MM.1S (cell line): ENCODE measurements around the gene CKAP5.

Source experiments
- DNase-seq: peaks from one replicate; pipeline ENCODE4 v3.0.0-alpha.2; 2015
- H2AFZ ChIP-seq: fragments of 300-600 bp; sonication (generic); 2 replicates; pipeline ENCODE4 v1.6.0; 2016; ENCODE audit warnings: antibody characterized with exemption, low read length
- H3F3A ChIP-seq: fragments of 300-600 bp; sonication (generic); 2 replicates; pipeline ENCODE4 v1.6.1; 2016; ENCODE audit warnings: mild to moderate bottlenecking, antibody characterized with exemption, low read length, moderate library complexity, mixed read lengths; ENCODE audit not compliant: insufficient read depth
- H3K27ac ChIP-seq: fragments of 300-600 bp; sonication (generic); 2 replicates; pipeline ENCODE4 v1.5.1; 2016; ENCODE audit warnings: mild to moderate bottlenecking, low read length
- H3K27me3 ChIP-seq: fragments of 300-600 bp; sonication (generic); replicated peaks from 2 replicates; pipeline ENCODE4 v1.6.0; 2016; ENCODE audit warnings: low read length; ENCODE audit not compliant: insufficient read depth
- H3K36me3 ChIP-seq: fragments of 300-600 bp; sonication (generic); replicated peaks from 2 replicates; pipeline ENCODE4 v1.6.1; 2016; ENCODE audit warnings: mild to moderate bottlenecking, low read length, mixed read lengths; ENCODE audit not compliant: insufficient read depth
- H3K4me1 ChIP-seq: fragments of 300-600 bp; sonication (generic); 2 replicates; pipeline ENCODE4 v1.6.1; 2016; ENCODE audit warnings: low read length, mixed read lengths
- H3K4me2 ChIP-seq: fragments of 300-600 bp; sonication (generic); 2 replicates; pipeline ENCODE4 v1.6.0; 2016; ENCODE audit warnings: low read depth, low read length
- H3K4me3 ChIP-seq: fragments of 300-600 bp; sonication (generic); 2 replicates; pipeline ENCODE4 v1.5.1; 2016; ENCODE audit warnings: low read length, mixed read lengths
- H3K79me2 ChIP-seq: fragments of 300-600 bp; sonication (generic); 2 replicates; pipeline ENCODE4 v1.6.1; 2016; ENCODE audit warnings: mixed run types, low read length, mixed read lengths
- H3K9ac ChIP-seq: fragments of 300-600 bp; sonication (generic); 2 replicates; pipeline ENCODE4 v1.6.1; 2016; ENCODE audit warnings: low read length, mixed read lengths
- H3K9me2 ChIP-seq: fragments of 300-600 bp; sonication (generic); replicated peaks from 2 replicates; pipeline ENCODE4 v1.6.1; 2016; ENCODE audit warnings: mild to moderate bottlenecking, low read length, mixed read lengths; ENCODE audit not compliant: insufficient read depth
- H3K9me3 ChIP-seq: fragments of 300-600 bp; sonication (generic); replicated peaks from 2 replicates; pipeline ENCODE4 v1.6.1; 2016; ENCODE audit warnings: mild to moderate bottlenecking, low read length, mixed read lengths; ENCODE audit not compliant: insufficient read depth
- H4K20me1 ChIP-seq: fragments of 300-600 bp; sonication (generic); 2 replicates; pipeline ENCODE4 v1.6.1; 2016; ENCODE audit warnings: mild to moderate bottlenecking, low read length, moderate library complexity, mixed read lengths; ENCODE audit not compliant: insufficient read depth
- CTCF ChIP-seq: fragments of 300-600 bp; sonication (generic); IDR thresholded peaks from 2 replicates; pipeline ENCODE4 v1.5.1; 2016; ENCODE audit warnings: antibody characterized with exemption, low read length, mixed read lengths
- EZH2 ChIP-seq: fragments of 300-600 bp; sonication (generic); optimal IDR thresholded peaks from 2 replicates; pipeline ENCODE3; 2017; ENCODE audit warnings: low read depth, mild to moderate bottlenecking, antibody characterized with exemption, low read length, mixed read lengths
- EZH2phosphoT487 ChIP-seq: fragments of 300-600 bp; sonication (generic); IDR thresholded peaks from 2 replicates; pipeline ENCODE4 v1.6.1; 2018; ENCODE audit warnings: antibody characterized with exemption, low read length

CKAP5 gene

DNA sequence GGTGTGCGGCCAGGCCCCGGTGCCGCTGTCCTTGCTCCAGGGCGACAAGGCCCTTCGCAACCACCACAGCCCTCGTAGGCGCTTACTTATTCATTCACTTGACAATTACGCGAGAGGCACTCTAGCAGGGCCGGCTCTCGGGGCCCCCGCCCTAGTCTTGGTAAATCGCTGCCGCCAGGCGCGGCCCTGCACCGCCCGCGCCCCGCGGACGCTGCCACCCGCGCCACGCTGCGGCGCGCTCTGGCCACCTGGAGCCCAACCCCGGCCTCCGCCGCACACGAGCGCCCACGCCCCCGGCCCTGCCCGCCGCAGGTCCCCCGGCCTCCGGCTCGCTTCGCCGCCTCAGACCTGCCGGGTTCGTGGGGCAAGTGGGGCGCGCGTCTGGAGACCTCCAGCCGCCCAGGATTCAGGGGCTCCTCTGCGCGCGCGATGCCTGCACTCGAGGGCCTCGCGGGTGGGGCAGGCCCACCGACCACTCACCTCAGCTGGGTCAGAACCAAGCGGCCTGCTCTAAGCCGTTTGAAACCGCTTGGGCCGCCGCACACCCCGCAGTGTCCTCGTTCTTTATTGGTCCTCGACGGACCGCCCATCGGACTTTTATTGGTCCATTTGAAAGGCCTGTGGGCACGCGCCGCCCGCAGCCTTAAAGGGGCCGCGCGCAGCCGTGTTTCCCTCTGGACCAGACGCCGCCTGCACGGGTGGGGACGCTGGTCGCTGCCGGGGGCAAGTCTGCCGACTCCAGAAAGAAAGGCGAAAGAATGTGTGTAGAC is at the start of gene CKAP5:
CKAP5 (minus strand) TSS at position 541 of the 770 bp plus-strand sequence. CDS start 25,049 bp downstream, outside the sequence.
- Histone ChIP-seq H3K4me2 (peak within 1 kb of the TSS; percentile 73), H3K79me2 (peaks cover 49% of the 10 kb centered on the region), H2AFZ (peak within 1 kb of the TSS; percentile 83), H3F3A (peaks cover 5% of the 10 kb centered on the region; the same call in 1 of the 2 replicates), H4K20me1 (no peaks in the 10 kb centered on the region), H3K4me3 (peak within 1 kb of the TSS; percentile 74), H3K36me3 (no peaks in the 10 kb centered on the region), H3K9me3 (no peaks in the 10 kb centered on the region), H3K9me2 (no peaks in the 10 kb centered on the region), H3K27me3 (no peaks in the 10 kb centered on the region), H3K4me1 (peaks cover 5% of the 10 kb centered on the region), H3K27ac (peak within 1 kb of the TSS; percentile 47; the same call in 1 of the 2 replicates), H3K9ac (peak within 1 kb of the TSS; percentile 75)
- peak; percentile 93 for DNase-seq
- TF ChIP-seq EZH2phosphoT487 (no peak), EZH2 (no peak), CTCF (no peak)

GRCh38 chr11:46895821-46896220 is 49.7 kb upstream of the CKAP5 start:
- Histone ChIP-seq H4K20me1 (no peaks in the 10 kb centered on the region), H3K9ac (no peak overlapping the region), H3K27me3 (no peaks in the 10 kb centered on the region), H3K4me3 (no peak overlapping the region), H3K79me2 (no peaks in the 10 kb centered on the region), H3K4me2 (no peak overlapping the region), H2AFZ (no peak overlapping the region), H3K27ac (no peak overlapping the region), H3F3A (no peaks in the 10 kb centered on the region), H3K9me2 (no peaks in the 10 kb centered on the region), H3K36me3 (no peaks in the 10 kb centered on the region), H3K9me3 (no peaks in the 10 kb centered on the region), H3K4me1 (no peaks in the 10 kb centered on the region)
- DNase-seq, result no peak
- TF ChIP-seq CTCF, result no peak
- no peak for TF ChIP-seq EZH2
- TF ChIP-seq EZH2phosphoT487, result no peak

GRCh38 chr11:46894961-46895360 is 48.9 kb upstream of the CKAP5 start:
- Histone ChIP-seq H3K36me3 (no peaks in the 10 kb centered on the region), H3K4me1 (no peaks in the 10 kb centered on the region), H3K9ac (no peak overlapping the region), H3K4me3 (no peak overlapping the region), H3K27ac (no peak overlapping the region), H3K4me2 (no peak overlapping the region), H3K9me2 (no peaks in the 10 kb centered on the region), H2AFZ (no peak overlapping the region), H3K27me3 (no peaks in the 10 kb centered on the region), H3K9me3 (no peaks in the 10 kb centered on the region), H4K20me1 (no peaks in the 10 kb centered on the region), H3K79me2 (no peaks in the 10 kb centered on the region), H3F3A (no peaks in the 10 kb centered on the region)
- DNase-seq, result no peak
- TF ChIP-seq CTCF, result no peak
- TF ChIP-seq EZH2phosphoT487, result no peak
- TF ChIP-seq EZH2, result no peak
